Panc1 (cell line): Measurements from ENCODE around the gene POU1F1.

ENCODE experiments used
- CTCF ChIP-seq: fragments of 450-650 bp; IDR thresholded peaks from 2 replicates; pipeline ENCODE4 v1.5.1; 2017; ENCODE audit warnings: mild to moderate bottlenecking
- REST ChIP-seq, 2 experiments: IDR thresholded peaks; 2 replicates each; pipeline ENCODE4 v1.6.1; 2011 to 2012; ENCODE audit warnings: low read depth in 2 of 2, control low read depth in 1 of 2, low read length in 1 of 2, mild to moderate bottlenecking in 1 of 2, moderate library complexity in 1 of 2; ENCODE audit not compliant: insufficient read depth in 1 of 2

GRCh38 chr3:87313641-87314040, 37.3 kb upstream of the POU1F1 start:
- no peak for TF ChIP-seq CTCF
- TF ChIP-seq REST (IDR thresholded peaks at IDR 0.05; ENCODE audit: insufficient read depth in 1 of 2, low read depth in 2 of 2, low read length in 1 of 2), result no peak
